Colonic mucosa (tissue), 4 donors: Measurements from ENCODE around the gene TRA2B. TPM values are rescaled to one million over a fixed set of nuclear protein-coding genes. Genes with fewer than 3 reads are reported as not detected.
A peak's percentile ranks its signal among the peaks of the same experiment; 100 is the strongest.

ENCODE experiments used
- DNase-seq: peaks from one replicate; pipeline ENCODE4 v3.0.0-alpha.2; 2020
- H3K27ac ChIP-seq: fragments of 200-600 bp; one replicate; pipeline ENCODE4 v1.8.0; 2021
- H3K27me3 ChIP-seq: fragments of 200-600 bp; one replicate; pipeline ENCODE4 v1.8.0; 2021
- H3K36me3 ChIP-seq: fragments of 200-600 bp; one replicate; pipeline ENCODE4 v1.8.0; 2021
- H3K4me1 ChIP-seq: fragments of 200-600 bp; one replicate; pipeline ENCODE4 v1.8.0; 2021; ENCODE audit warnings: mild to moderate bottlenecking
- H3K4me3 ChIP-seq: fragments of 200-600 bp; one replicate; pipeline ENCODE4 v1.8.0; 2021
- H3K9ac ChIP-seq, 2 donors: one replicate each; pipeline ENCODE4 v1.7.0; 2013; ENCODE audit warnings: control low read depth in 2 of 2, low read depth in 2 of 2, low read length in 2 of 2
- H3K9me3 ChIP-seq: fragments of 200-600 bp; one replicate; pipeline ENCODE4 v1.8.0; 2021
- CTCF ChIP-seq: fragments of 200-600 bp; IDR thresholded peaks from one replicate; pipeline ENCODE4 v1.8.0; 2022; ENCODE audit warnings: antibody characterized with exemption, mild to moderate bottlenecking
- intact Hi-C: fragments of 100-400 bp; cut with DNase I; formaldehyde crosslinking; loops from one replicate; pipeline ENCODE4 v1.14.1; 2022
- total RNA-seq, 2 donors: library from RNA; stranded (reverse); fragmentation: NEBNext Ultra II Directional in 1 of 2; extraction: Animal tissue kit (Norgen Biotek cat#: 25700) in 1 of 2; gene quantifications; one replicate each; pipeline ENCODE4 v1.2.1, GENCODE V29; 2021
- donor health status: healthy.
- donor health status: DM: no; HTN: no; CAD: no.
- donor health status: DM: no; HTN: no; CAD: no.

TRA2B gene
- total RNA-seq, 2 donors from 2014 or later: 98.8 to 140 TPM

GRCh38 chr3:185936814-185937688 is 763 bp downstream of the TRA2B start:
- intact Hi-C loops: no loop called here
- peak overlapping the region; percentile 94 for H3K4me3 ChIP-seq
- no peaks in the 10 kb centered on the region for H3K27me3 ChIP-seq
- TF ChIP-seq CTCF: no peak
- no peaks in the 10 kb centered on the region for H3K9me3 ChIP-seq
- peak; percentile 88 for DNase-seq
- no peaks in the 10 kb centered on the region for H3K36me3 ChIP-seq
- H3K9ac ChIP-seq: peak overlapping the region; percentile 100
- H3K27ac ChIP-seq: peak overlapping the region; percentile 100
- H3K4me1 ChIP-seq: peaks cover 6% of the 10 kb centered on the region

GRCh38 chr3:185936273-185936629 is 1.6 kb downstream of the TRA2B start:
- H3K36me3 ChIP-seq: no peaks in the 10 kb centered on the region
- TF ChIP-seq CTCF: no peak
- peaks cover 8% of the 10 kb centered on the region for H3K4me1 ChIP-seq
- peak overlapping the region; percentile 100 for H3K9ac ChIP-seq
- H3K9me3 ChIP-seq: no peaks in the 10 kb centered on the region
- intact Hi-C loops: no loop called here
- no peaks in the 10 kb centered on the region for H3K27me3 ChIP-seq
- H3K27ac ChIP-seq: peak overlapping the region; percentile 100
- no peak for DNase-seq
- peak overlapping the region; percentile 94 for H3K4me3 ChIP-seq

GRCh38 chr3:185935465-185936272 is 2.1 kb downstream of the TRA2B start:
- intact Hi-C loops: no loop called here
- H3K4me3 ChIP-seq: peak overlapping the region; percentile 94

GRCh38 chr3:185934767-185935464 is 2.9 kb downstream of the TRA2B start:
- no peak for TF ChIP-seq CTCF
- Histone ChIP-seq H3K36me3 (no peaks in the 10 kb centered on the region), H3K27me3 (no peaks in the 10 kb centered on the region), H3K9ac (peak overlapping the region in 1 of 2 donors; percentile 30), H3K4me1 (peaks cover 11% of the 10 kb centered on the region), H3K27ac (peak overlapping the region; percentile 24), H3K9me3 (no peaks in the 10 kb centered on the region), H3K4me3 (peak overlapping the region; percentile 94)
- DNase-seq: no peak
- intact Hi-C loops: no loop called here

More at GRCh38 chr3:185935465-185936272, 2.1 kb downstream of the TRA2B start:
- H3K9ac ChIP-seq: peak overlapping the region in 1 of 2 donors; percentile 100
- H3K9me3 ChIP-seq: no peaks in the 10 kb centered on the region
- H3K4me1 ChIP-seq: peaks cover 11% of the 10 kb centered on the region
- no peak for TF ChIP-seq CTCF
- no peaks in the 10 kb centered on the region for H3K27me3 ChIP-seq
- DNase-seq: peak; percentile 50
- H3K36me3 ChIP-seq: no peaks in the 10 kb centered on the region
- H3K27ac ChIP-seq: peak overlapping the region; percentile 100

GRCh38 chr3:185934174-185934557 is 3.6 kb downstream of the TRA2B start:
- Histone ChIP-seq H3K27me3 (no peaks in the 10 kb centered on the region), H3K4me3 (peak overlapping the region; percentile 94), H3K36me3 (no peaks in the 10 kb centered on the region), H3K9ac (no peak overlapping the region), H3K9me3 (no peaks in the 10 kb centered on the region), H3K27ac (no peak overlapping the region), H3K4me1 (peaks cover 19% of the 10 kb centered on the region)
- no peak for TF ChIP-seq CTCF
- DNase-seq: no peak
- intact Hi-C loops: no loop called here
